Measurements from ENCODE around the gene APBA2. TPM values are rescaled to one million over a fixed set of nuclear protein-coding genes. Genes with fewer than 3 reads are reported as not detected.

The APBA2 gene
- total and polyA plus RNA-seq, 12 donors = 0.16 to 0.85 (median 0.46) TPM

GRCh38 chr15:29121907-29122306 is 236.1 kb downstream of the APBA2 start:
- Histone ChIP-seq H3K4me3 (no peak overlapping the region), H3K4me1 (no peaks in the 10 kb centered on the region), H3K9me3 (no peaks in the 10 kb centered on the region), H3K36me3 (no peaks in the 10 kb centered on the region), H3K27me3 (peaks cover 0 to 13% (median 7%) of the 10 kb centered on the region in 7 donors), H3K27ac (no peak overlapping the region)
- WGBS, 2 donors = 81 to 88% methylated on average over 9 of the region's 9 CpGs
- intact Hi-C loops (cut with DNase I) = no loop called here
- DNase-seq (no peak), ATAC-seq (no peak)
- no peak for TF ChIP-seq CTCF (IDR thresholded peaks at IDR 0.05)

GRCh38 chr15:29122506-29122905 is 236.7 kb downstream of the APBA2 start:
- DNase-seq (no peak), ATAC-seq (no peak)

GRCh38 chr15:29123171-29123570 is 237.4 kb downstream of the APBA2 start:
- H3K9me3 ChIP-seq = no peaks in the 10 kb centered on the region
- intact Hi-C loops (cut with DNase I) = no loop called here
- H3K36me3 ChIP-seq = no peaks in the 10 kb centered on the region
- no peak for TF ChIP-seq CTCF (IDR thresholded peaks at IDR 0.05)
- H3K27me3 ChIP-seq = peaks cover 0 to 20% (median 10%) of the 10 kb centered on the region in 7 donors
- 90 to 93% methylated on average over 18 of the region's 18 CpGs for WGBS, 2 donors
- ATAC-seq (no peak), DNase-seq (no peak)
- no peak overlapping the region for H3K4me3 ChIP-seq
- H3K4me1 ChIP-seq = no peaks in the 10 kb centered on the region
- no peak overlapping the region for H3K27ac ChIP-seq

More at GRCh38 chr15:29122506-29122905, 236.7 kb downstream of the APBA2 start:
- Histone ChIP-seq H3K9me3 (no peaks in the 10 kb centered on the region), H3K4me3 (no peak overlapping the region), H3K4me1 (no peaks in the 10 kb centered on the region), H3K36me3 (no peaks in the 10 kb centered on the region), H3K27me3 (peaks cover 0 to 19% (median 10%) of the 10 kb centered on the region in 7 donors), H3K27ac (no peak overlapping the region)
- WGBS, 2 donors = 76 to 80% methylated on average over 12 of the region's 12 CpGs
- no peak for TF ChIP-seq CTCF (IDR thresholded peaks at IDR 0.05)
- intact Hi-C loops (cut with DNase I) = no loop called here

GRCh38 chr15:29123991-29124390 is 238.2 kb downstream of the APBA2 start:
- no peaks in the 10 kb centered on the region for H3K9me3 ChIP-seq
- 92 to 94% methylated on average over 9 of the region's 9 CpGs for WGBS, 2 donors
- no peaks in the 10 kb centered on the region for H3K36me3 ChIP-seq
- peaks cover 0 to 25% (median 11%) of the 10 kb centered on the region in 7 donors for H3K27me3 ChIP-seq
- no peak overlapping the region for H3K4me3 ChIP-seq
- ATAC-seq (no peak), DNase-seq (no peak)
- TF ChIP-seq CTCF (IDR thresholded peaks at IDR 0.05) = no peak
- H3K27ac ChIP-seq = no peak overlapping the region
- no peaks in the 10 kb centered on the region for H3K4me1 ChIP-seq
- intact Hi-C loops (cut with DNase I) = no loop called here

All from heart right ventricle (tissue), 16 donors.